NCI-H748 (cell line): ENCODE results near the gene ABCA7.

Experiments
- DNase-seq: peaks from one replicate; lab custom pipeline; 2025; ENCODE audit not compliant: unreplicated experiment; lab: John Stamatoyannopoulos, UW

ABCA7 gene

DNA sequence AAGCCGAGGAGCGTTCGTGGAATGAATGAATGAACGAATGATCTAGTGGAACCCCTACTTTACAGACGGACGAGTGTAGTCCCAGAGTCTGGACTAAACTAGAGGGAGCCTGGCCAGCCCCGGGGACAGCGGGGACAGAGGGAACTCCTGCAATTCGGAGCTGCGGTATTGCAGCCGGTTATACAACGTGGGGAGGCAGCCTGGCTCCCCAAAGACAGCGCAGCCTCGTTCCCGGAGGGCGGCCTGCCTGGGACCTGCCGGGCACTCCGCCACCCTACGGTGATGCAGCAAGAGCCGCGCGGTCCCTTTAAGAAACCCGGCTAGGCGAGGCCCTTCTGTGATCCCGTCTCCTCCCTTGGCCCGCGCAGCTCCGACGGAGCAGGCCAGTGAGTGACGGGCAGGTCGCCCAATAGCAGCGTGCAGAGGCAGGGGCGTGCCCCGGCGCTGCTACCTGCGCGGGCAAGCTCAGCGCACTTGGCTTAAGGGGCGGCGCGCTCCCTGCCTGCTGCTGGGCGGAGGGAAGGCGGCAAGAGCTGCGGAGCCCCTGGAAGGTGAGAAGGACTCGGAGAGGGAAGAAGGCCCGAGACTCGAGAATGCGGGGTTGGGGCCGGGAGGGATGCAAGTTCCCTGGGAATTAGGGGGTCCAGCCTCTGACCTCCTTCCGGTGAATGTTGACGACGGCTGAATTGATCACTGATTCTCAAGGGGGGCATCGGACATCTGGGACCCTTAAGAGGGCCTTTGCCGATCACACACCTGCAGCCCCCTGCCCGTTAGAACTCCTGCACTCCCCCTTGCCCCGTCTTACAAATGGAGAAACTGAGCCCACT, at the start of gene ABCA7:
Gene ABCA7 (plus strand): TSS at position 462 of the 830 bp plus-strand sequence. CDS start 1,255 bp downstream, outside the sequence.
- DNase-seq, result peak; percentile 96

DNA sequence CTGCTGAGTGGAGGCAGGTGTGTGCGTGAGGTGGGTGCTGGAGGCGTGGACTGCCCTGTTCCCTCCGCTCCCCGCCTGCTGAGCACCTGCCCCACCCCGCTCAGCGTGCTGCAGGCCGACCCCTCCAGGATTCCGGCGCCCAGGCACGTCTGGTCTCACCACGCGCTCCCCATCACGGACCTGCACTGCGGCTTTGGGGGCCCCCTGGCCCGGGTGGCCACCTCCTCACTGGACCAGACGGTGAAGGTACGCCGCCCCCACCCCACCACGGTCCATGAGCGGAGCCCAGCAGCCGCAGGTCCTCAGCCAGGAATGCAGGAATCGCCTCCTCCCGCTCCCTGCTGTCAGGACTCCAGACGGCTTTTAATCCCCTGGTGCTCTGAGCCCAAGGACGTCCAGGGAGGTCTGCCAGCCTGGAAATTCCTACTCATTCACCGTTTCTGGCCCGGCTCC, 49.8 kb upstream of the ABCA7 start:
- no peak for DNase-seq

GRCh38 chr19:990746-991145, 49.2 kb upstream of the ABCA7 start:
- no peak for DNase-seq

DNA sequence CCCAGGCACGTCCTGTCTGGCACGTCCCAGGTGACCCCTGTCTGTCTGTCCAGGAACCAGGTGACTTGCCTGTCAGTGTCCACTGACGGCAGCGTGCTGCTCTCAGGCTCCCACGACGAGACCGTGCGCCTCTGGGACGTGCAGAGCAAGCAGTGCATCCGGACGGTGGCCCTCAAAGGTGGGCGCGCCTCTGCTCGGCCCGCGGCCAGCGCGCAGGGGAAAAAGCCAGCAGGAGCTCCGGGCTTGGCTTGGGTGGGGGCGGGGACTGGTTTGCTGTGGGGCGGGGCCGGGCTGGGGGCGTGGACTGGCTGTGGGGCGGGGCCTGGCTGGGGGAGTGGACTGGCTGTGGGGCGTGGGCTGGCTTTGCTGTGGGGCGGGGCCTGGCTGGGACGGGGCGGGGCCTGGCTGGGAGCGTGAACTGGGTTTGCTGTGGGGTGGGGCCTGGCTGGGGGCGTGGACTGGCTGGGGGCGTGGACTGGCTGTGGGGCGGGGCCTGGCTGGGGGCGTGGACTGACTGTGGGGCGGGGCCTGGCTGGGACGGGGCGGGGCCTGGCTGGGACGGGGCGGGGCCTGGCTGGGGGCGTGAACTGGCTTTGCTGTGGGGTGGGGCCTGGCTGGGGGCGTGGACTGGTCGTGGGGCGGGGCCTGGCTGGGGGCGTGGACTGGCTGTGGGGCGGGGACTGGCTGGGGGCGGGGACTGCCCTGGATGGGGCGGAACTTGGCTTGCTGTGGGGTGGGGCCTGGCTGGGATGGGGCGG, 48.6 kb upstream of the ABCA7 start:
- DNase-seq, result no peak

GRCh38 chr19:991932-992669, 47.8 kb upstream of the ABCA7 start:
- no peak for DNase-seq

DNA sequence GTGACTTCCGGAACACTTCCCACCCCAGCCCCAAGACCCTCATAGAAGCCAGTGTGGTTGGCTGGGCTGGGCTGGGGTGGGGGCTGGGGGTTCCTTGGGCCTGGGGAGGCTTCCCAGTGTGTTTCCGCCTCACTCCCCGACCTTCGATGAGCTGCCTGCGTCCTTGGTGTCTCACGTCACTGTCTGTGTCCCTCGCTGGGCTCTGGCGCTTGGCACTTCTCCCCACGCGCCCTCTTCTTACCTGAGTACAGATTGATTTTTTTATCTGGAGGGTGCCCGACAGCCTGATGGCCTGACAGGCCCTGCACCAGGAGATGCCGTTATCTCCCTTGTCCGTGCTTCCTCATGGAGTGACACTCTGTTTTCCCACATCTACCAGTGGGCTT, 47.2 kb upstream of the ABCA7 start:
- no peak for DNase-seq

- DNase-seq, result no peak
Measured at GRCh38 chr19:993361-993830, 46.5 kb upstream of the ABCA7 start.

DNA sequence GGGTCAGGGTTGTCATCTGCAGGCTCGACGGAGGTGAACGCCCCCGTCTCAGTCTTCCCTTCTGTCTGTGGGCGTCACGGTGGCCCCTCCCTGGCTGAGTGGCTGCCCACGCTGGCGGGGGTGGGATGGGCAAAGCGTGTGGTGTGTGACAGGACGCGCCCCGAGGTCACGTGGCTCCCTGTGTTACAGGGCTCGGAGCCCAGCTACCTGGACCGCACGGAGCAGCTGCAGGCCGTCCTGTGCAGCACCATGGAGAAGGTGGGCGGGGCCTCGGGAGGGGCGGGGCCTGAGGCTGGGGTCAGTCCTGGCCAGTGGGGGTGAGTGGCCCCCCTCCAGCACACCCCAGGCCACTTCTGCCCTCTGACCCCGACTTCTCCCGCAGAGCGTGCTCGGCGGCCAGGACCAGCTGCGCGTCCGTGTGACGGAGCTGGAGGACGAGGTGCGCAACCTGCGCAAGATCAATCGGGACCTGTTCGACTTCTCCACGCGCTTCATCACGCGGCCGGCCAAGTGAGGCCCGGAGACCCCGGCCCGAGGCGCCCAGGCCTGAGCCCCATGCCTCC, 46.0 kb upstream of the ABCA7 start:
- DNase-seq, result no peak

DNA sequence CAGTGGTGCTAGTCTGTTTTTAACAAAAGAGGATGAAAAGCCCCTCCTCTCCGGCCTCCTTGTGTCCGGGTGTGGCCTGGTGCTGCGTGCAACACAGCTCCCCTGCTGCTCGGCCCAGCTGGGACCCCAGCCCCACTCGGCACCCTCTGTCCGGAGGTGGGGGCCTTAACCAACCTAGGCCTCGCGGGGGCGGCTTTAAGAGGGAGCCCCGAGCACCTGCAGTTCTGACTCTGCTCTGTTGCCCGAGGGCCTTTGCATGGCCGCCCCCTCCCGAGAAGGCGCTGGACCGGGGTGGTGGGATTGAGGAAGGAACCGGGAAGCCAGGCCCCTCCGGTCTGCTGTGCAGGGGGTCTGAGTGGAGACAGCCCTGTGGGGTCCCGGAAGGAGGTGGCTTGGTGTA, 45.4 kb upstream of the ABCA7 start:
- no peak for DNase-seq

- no peak for DNase-seq
Measured at GRCh38 chr19:995051-995827, 44.7 kb upstream of the ABCA7 start.

DNA sequence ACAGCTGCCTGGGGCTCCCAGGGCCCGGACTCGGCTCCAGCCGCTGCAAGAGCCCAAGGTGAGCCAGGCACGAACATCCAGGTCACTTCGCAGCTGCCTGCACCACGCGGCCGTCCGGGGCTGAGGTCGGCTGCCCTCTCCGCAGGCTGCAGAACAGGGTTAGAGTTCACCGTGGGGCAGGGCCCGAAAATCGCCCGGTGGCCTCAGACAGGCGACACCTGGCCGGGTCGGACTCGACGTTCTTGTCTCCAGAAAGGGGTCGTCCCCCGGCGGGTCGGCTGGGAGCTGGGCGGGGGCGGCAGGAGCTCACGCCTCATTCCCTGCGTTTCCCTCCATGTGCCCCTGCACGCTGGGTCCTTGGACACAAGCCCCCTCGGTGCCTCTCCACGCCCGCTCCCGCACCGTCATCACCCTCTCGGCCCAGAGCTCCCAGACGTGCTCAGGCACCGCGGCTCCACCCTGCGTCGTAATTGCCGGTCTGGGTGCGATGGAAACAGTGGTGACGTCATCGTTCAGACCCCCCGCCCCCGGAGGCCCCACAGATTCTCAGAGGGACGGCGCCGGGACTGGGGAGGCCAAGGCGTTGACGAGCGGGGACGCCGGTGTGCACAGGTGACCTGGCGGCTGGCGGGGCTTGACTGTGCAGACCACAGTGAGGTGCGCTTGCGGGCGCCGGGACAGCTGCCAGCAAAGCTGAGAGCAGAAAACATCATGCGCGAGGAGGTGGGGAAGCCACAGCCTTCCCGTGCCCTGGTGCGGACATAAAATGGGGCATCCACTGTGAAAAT, 43.7 kb upstream of the ABCA7 start:
- peak; percentile 46 for DNase-seq

GRCh38 chr19:998064-998463, 41.8 kb upstream of the ABCA7 start:
- no peak for DNase-seq

DNA sequence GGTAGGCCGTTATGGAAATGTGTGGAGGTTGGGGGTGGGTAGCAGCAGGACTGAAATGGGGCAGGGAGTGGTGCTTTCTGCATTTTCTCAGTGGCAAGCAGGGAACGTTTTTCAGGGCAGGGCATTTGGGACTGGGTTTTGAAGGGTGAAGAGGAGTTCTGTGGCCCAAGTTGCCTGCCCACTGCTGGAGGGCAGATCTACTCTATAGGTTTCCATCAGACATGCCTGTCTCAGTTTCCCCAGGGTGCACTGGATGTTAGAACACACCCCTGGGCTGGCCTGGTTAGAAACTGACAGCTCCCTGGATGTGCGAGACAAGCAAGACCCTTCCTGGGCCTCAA, 40.6 kb upstream of the ABCA7 start:
- no peak for DNase-seq

DNA sequence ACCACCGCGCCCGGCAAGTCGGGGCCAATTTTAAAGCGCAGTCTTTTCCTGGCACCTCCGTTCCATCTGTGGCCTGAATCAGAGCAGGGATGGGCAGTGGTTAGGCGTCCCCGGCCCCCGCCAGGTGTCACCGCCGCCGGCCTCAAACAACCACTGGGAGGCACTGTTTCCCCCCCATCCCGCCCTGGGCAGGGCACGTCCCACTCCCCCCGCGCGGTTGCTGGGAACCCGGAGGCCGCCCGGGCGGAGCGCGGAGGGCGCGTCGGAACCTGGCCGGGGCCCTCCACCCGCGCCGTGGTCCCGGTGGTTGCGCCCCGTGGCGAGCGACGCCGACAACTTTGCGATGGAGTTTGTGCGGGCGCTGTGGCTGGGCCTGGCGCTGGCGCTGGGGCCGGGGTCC, 39.8 kb upstream of the ABCA7 start, which contains the start of gene GRIN3B:
Gene GRIN3B (plus strand): TSS at position 325 of the 400 bp plus-strand sequence. CDS start 19 bp downstream, at position 344.
- DNase-seq, result peak; percentile 43

DNA sequence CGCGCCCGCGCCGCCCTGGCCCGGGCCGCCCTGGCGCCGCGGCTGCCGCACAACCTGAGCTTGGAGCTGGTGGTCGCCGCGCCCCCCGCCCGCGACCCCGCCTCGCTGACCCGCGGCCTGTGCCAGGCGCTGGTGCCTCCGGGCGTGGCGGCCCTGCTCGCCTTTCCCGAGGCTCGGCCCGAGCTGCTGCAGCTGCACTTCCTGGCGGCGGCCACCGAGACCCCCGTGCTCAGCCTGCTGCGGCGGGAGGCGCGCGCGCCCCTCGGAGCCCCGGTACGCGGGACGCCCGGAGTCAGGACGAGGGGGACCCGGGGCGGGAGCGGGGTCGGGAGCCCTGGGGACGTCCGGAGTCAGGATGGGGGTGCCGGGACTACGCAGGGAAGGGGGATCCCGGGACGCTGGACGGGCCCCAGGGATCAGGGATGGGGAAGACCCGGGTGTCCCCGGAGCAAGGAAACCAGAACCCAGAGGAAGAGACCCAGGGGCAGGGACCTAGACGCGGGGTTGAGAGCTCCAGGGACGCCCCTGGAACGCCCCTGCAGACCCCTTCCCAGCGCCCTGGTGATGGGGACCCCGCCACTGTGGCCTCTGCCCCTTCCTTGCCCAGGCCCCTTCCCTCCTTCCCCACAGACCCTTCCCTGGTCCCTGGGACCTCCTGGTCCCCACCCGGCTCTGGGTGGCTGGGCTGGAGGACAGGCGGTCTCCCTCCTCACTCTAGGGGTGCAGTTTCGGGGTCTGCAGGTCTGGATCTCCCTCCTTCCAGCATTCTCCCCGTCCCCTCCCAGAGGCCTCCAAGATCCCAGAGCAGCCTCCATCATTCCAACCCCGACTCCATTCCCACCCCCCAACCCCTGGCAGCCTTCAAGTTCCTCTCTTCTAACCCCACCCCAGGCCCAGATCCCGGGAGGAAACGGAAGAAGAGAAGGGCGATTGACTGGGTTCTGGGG, 39.0 kb upstream of the ABCA7 start:
- DNase-seq, result peak; percentile 7

- peak; percentile 33 for DNase-seq
Measured at GRCh38 chr19:1001538-1002166, 38.3 kb upstream of the ABCA7 start.

DNA sequence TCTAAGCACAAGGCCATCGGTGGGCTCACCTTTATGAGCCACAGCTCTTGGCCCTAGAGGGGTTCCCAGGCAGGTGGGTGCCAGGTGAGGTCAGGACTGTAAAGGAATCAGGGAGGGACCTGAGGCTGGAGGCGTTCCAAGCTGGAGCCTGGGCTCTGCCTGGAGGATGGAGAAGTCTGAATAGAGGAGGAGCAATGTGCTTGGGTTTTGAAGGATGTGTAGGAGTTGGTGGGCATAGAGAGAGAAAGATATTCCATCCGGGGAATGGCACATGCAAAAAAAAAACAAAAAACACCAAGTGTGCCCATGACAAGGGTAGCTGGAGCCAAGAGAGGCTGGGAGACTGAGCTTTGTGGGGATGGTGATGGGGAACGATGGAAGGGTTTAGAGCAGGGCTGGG, 37.3 kb upstream of the ABCA7 start:
- no peak for DNase-seq

GRCh38 chr19:1003283-1003682, 36.6 kb upstream of the ABCA7 start:
- DNase-seq, result no peak
